HG02759 (cell line): ENCODE results near the gene TANGO2.

ENCODE experiments used
- ATAC-seq: cut with Tn5 transposase; IDR thresholded peaks from one replicate; pipeline ENCODE4 v1.9.1; 2021; ENCODE audit warnings: mild to moderate bottlenecking, moderate library complexity; ENCODE audit not compliant: unreplicated experiment

TANGO2 gene

DNA sequence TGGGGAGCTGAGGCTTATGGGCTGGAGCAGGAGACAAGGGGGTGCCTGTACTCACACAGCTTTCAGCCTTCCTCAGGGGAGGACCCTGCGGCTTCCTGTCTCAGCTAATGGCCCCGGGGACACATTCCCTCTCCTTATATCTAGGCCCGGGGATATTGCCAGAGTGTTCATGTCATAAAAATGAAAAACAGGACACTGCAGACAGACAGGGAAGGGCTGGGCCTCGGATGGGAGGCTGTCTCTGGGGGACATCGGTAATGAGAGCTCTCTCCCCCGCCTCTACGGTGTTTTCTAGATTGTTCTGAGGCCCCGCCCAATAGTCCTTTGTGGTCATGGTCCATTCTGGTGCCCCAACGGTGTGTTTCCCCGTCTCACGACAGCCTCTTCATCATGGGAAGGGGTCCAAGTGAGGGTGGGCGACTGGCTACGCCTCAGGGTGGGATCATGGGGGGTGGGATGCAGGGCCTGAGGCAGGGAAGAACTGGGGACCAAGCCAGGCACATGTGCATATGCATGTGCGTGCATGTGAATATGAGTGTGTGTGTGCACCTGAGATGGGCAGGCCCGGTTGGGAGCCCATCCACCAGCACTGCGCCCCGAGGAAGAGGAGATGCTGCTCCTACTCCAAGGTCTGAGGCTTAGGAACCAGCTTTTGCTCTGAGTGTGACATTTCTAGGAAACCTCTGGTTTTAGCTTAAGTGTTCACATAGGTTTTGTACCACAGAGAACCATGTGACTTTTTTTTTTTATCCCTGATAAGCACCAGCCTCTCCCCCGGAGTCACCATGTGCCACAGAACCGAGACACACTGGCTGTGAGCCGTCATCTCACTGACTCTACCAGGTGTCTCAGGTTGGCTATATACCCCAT lies 9.6 kb upstream of the TANGO2 start:
- no peak for ATAC-seq

DNA sequence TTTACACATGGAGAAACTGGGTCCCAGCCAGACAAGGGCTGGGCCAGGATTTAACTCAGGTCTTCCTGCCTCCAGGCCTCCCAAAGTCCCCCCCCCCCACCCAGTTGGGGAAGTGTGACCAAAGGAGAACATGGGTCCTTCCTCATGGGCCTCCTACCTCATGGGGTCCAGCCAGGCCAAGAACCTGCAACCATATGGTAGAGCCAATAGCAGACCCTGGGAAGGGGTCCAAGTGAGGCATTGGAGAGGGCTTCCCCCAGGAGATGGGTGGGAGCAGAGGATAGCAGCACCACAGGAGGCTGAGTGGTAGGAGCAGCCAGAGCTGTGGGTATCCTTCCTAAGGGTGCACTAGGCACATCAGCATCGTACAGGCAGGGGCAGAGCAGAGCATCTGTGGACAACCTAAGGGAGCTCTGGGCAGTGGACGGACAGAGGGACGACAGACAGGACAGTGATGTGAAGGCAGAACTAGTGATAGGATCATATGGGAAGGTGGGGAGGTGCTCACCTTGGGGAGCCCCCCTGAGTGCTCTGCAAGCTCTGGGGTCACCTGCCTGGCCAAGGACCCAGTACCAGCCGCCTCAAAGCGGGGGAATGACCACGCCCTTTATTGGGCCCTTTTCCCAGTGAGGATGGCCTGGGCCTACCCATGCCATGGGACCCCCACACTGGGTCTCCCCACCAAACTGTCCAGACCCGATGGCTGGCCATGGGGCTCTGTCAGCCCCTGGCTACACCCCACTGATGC lies 8.7 kb upstream of the TANGO2 start:
- no peak for ATAC-seq

DNA sequence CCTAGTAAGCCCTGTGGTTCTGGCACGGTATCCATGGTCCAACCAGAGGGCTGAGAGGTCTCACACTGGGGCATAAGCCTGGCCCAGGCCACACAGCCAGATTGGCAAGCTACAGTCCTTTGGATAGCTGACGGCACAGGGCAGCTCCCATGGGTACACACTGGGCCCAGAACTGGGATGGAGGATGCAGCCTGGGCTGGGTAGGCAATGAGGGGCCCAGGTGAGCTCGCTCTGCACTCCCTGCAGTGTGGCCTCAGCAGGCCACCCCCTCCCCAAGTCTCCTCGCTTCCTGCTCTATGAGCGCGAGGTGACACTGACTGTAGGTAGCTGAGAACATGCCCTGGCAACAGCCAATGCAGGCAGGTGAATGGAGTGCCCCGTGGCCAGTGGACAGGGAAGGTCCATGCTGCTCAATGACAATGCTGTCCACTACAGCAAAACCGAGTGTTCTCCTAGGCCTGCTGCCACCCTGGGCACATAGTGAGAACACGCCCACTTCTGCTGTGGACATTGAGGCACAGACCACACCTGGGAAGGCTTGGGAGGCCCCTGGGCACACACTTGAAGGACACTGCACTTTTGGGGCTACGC lies 8.1 kb upstream of the TANGO2 start:
- no peak for ATAC-seq

GRCh38 chr22:20013382-20013871 lies 7.5 kb upstream of the TANGO2 start:
- no peak for ATAC-seq

GRCh38 chr22:20014526-20015186 lies 6.3 kb upstream of the TANGO2 start:
- no peak for ATAC-seq

- no peak for ATAC-seq
Observed at GRCh38 chr22:20015187-20015625, 5.7 kb upstream of the TANGO2 start.

GRCh38 chr22:20015971-20016733 lies 4.8 kb upstream of the TANGO2 start:
- ATAC-seq = peak; percentile 1

- ATAC-seq = peak; percentile 64
Observed at GRCh38 chr22:20016734-20017621, 3.9 kb upstream of the TANGO2 start, which contains the start of gene ARVCF. TSS of gene ARVCF (minus strand) at chr22:20016823. CDS start at chr22:19990794, 26,029 bp downstream.

- no peak for ATAC-seq
Observed at GRCh38 chr22:20017622-20017958, 3.3 kb upstream of the TANGO2 start.

GRCh38 chr22:20018001-20018400 lies 2.9 kb upstream of the TANGO2 start:
- no peak for ATAC-seq

- ATAC-seq = no peak
Observed at GRCh38 chr22:20019661-20020532, 1.0 kb upstream of the TANGO2 start.

DNA sequence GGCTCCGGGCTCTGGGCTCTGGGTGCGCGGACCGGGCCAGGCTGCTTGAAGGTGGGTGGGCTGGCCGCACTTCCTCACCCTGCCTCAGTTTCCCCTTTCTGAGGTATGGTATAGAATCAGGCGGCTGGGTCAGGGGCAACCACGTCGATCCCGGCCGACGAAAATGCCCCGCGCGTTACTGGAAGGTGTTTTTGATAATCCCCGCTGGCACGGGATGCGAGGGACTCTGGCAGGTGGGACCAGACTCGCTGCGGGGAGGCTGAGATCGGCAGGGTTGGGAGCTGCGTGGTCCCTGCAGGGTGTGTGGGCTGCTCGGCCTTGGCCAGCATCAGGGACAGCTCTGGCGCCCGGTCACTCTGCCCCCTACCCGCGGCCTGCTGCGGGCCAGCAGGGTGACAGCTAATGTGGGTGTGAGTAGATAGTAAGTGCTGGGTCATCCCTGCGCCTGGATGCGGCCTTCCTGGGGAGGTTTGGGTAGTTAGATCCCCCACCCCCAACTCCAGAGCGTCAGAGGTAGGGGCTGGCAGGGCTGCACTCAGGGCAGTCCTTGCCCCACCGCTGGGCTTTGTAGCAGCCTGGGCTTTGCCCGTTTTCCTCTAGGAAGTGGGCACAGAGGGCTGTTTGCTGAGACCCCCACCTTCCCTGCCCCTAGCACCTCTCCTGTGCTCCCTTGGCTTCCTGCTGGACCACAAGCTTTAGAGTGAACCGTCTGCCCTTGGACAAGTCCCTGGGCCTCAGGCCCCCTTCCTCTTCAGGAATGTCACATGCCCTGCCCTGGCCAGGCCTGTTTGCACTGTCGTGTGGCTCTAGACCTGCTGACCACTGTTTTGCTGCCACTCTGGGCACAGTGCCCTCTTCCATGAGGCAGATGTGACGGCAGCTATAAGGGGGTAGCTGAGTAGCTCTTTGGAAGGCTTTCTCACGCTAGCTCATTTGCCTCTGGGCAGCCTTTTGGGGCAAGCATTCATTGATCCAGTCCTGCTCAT lies 579 bp downstream of the TANGO2 start:
- no peak for ATAC-seq

DNA sequence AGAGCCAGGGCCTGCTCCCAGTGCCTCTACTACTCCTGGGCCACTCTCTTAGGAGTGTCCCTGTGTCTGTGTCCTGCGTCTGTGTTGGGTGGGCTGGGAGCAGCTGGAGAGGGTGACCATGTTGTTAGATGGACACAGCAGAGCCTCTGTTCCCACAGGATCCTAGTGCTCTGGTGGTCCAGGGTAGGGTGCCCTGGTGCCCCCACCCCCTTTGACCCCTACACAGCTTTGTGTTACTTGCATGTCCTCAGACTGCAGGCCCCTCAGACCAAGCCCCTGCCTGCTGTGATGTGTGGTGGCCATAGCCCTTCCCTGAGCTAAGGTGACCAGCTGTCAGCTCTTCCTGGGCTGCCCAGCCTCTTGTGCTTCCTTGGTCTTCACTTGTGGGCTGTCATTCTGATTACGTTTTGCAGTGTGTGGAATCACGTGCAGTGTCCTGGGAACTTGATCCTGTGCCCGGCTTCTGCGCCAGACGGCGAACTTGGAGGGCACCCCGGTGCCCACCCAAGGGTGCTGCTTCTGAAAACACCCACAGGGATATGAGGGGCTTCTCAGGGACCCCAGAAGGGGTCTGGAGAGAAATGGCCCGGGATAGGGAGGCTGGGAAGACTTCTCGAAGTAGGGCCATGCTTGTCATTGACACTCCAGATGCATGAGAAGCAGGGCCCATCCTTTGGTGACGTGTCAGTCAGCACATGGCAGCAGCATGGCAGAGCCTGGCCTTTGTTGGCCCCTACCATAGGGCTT lies 1.5 kb downstream of the TANGO2 start:
- ATAC-seq = no peak

- no peak for ATAC-seq
Observed at GRCh38 chr22:20022978-20023613, 2.2 kb downstream of the TANGO2 start.

DNA sequence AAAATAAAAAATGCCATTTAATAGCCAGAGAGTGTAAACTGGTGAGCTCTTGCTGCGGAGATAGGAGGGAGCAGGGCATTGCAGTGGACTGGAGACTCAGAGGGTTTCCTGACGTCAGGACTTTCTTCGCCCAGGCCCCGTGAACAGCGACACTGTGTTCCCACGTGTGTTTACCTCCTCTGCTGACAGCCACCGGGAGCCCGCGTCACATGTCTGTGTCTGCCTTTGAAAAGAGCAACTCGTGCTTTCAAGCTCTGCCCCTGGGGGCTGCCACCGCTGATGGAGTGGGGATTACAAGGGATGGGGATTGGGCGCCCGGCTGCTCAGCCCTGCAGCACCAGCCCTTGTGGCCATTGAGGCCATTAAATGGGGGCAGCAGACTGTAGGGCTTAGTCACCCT lies 3.3 kb downstream of the TANGO2 start:
- no peak for ATAC-seq
